ENCODE data around the gene RALGDS.

GRCh38 chr9:133170716-133171115 lies 49.7 kb upstream of the RALGDS start:
- no peak for TF ChIP-seq CTCF (conservative IDR thresholded peaks at IDR 0.05; ENCODE audit: low read length)
- TF ChIP-seq EZH2phosphoT487 (IDR thresholded peaks at IDR 0.05; ENCODE audit: borderline replicate concordance, low read depth, low read length): no peak

Data from OCI-LY7 (cell line).